Neural progenitor cell (in vitro differentiated cells): ENCODE measurements around the gene PRSS21. TPM values are rescaled to one million over a fixed set of nuclear protein-coding genes. Genes with fewer than 3 reads are reported as not detected.

Source experiments
- DNase-seq: peaks from one replicate; pipeline ENCODE4 v3.0.0-alpha.2; 2016; ENCODE audit warnings: low spot score
- H2AFZ ChIP-seq: fragments of 200-600 bp; sonication (generic); replicated peaks from 2 replicates; pipeline ENCODE4 v1.6.1; 2016; ENCODE audit warnings: antibody characterized with exemption
- H3F3A ChIP-seq: fragments of 200-600 bp; sonication (generic); 2 replicates; pipeline ENCODE4 v1.6.1; 2016; ENCODE audit warnings: antibody characterized with exemption, low read depth
- H3K27ac ChIP-seq: fragments of 200-600 bp; sonication (generic); 2 replicates; pipeline ENCODE4 v1.5.1; 2016; ENCODE audit warnings: mild to moderate bottlenecking
- H3K27me3 ChIP-seq: fragments of 200-600 bp; sonication (generic); 2 replicates; pipeline ENCODE4 v1.6.1; 2016; ENCODE audit warnings: mild to moderate bottlenecking, moderate library complexity
- H3K36me3 ChIP-seq: fragments of 200-600 bp; sonication (generic); 2 replicates; pipeline ENCODE4 v1.5.1; 2016
- H3K4me1 ChIP-seq: fragments of 200-600 bp; sonication (generic); 2 replicates; pipeline ENCODE4 v1.6.1; 2016; ENCODE audit warnings: mixed run types
- H3K4me2 ChIP-seq: fragments of 200-600 bp; sonication (generic); 2 replicates; pipeline ENCODE4 v1.6.1; 2016
- H3K4me3 ChIP-seq: fragments of 200-600 bp; sonication (generic); 2 replicates; pipeline ENCODE4 v1.5.1; 2016
- H3K79me2 ChIP-seq: fragments of 200-600 bp; sonication (generic); 2 replicates; pipeline ENCODE4 v1.6.1; 2016; ENCODE audit warnings: low read depth
- H3K9ac ChIP-seq: fragments of 200-600 bp; sonication (generic); 2 replicates; pipeline ENCODE4 v1.6.1; 2016
- H3K9me3 ChIP-seq: fragments of 200-600 bp; sonication (generic); 2 replicates; pipeline ENCODE4 v1.5.1; 2016; ENCODE audit warnings: low read depth
- H4K20me1 ChIP-seq: fragments of 200-600 bp; sonication (generic); 2 replicates; pipeline ENCODE4 v1.6.1; 2016; ENCODE audit warnings: low read depth
- H3K27ac Mint-ChIP-seq: 3 replicates; pipeline ENCODE4 v1.8.0; 2021; ENCODE audit warnings: mixed read lengths
- H3K27me3 Mint-ChIP-seq: 2 replicates; pipeline ENCODE4 v1.8.0; 2022; ENCODE audit warnings: low read depth, mild to moderate bottlenecking, inconsistent platforms, moderate library complexity, mixed read lengths; ENCODE audit not compliant: insufficient read depth
- H3K36me3 Mint-ChIP-seq: 3 replicates; pipeline ENCODE4 v1.8.0; 2021; ENCODE audit warnings: mixed read lengths
- H3K4me1 Mint-ChIP-seq: 3 replicates; pipeline ENCODE4 v1.8.0; 2021; ENCODE audit warnings: mixed read lengths
- H3K4me3 Mint-ChIP-seq: 3 replicates; pipeline ENCODE4 v1.8.0; 2021; ENCODE audit warnings: mild to moderate bottlenecking, moderate library complexity, mixed read lengths
- H3K9me3 Mint-ChIP-seq: 3 replicates; pipeline ENCODE4 v1.8.0; 2020; ENCODE audit warnings: mixed read lengths
- CTCF ChIP-seq: fragments of 200-600 bp; sonication (generic); IDR thresholded peaks from 2 replicates; pipeline ENCODE4 v1.5.1; 2017; ENCODE audit warnings: antibody characterized with exemption, mild to moderate bottlenecking
- EZH2 ChIP-seq: fragments of 200-600 bp; sonication (generic); IDR thresholded peaks from 2 replicates; pipeline ENCODE4 v1.6.1; 2017; ENCODE audit warnings: antibody characterized with exemption, mild to moderate bottlenecking, moderate library complexity
- EZH2phosphoT487 ChIP-seq: fragments of 200-600 bp; sonication (generic); IDR thresholded peaks from 2 replicates; pipeline ENCODE4 v1.6.1; 2017; ENCODE audit warnings: antibody characterized with exemption
- total RNA-seq: library from RNA; depleted of rRNA; stranded (reverse); fragments of >200 nt; gene quantifications from 2 replicates; pipeline ENCODE4 v1.2.3, GENCODE V29; 2015; ENCODE audit warnings: low replicate concordance

PRSS21 gene
- total RNA-seq, 1 donor from 2014 or later: not detected

- Mint-ChIP-seq H3K27me3 (peaks cover 34% of the 10 kb centered on the region), H3K4me3 (no peak overlapping the region), H3K36me3 (peaks cover 3% of the 10 kb centered on the region), H3K4me1 (peaks cover 2% of the 10 kb centered on the region), H3K27ac (no peak overlapping the region), H3K9me3 (peaks cover 12% of the 10 kb centered on the region)
- Histone ChIP-seq H3K4me1 (no peaks in the 10 kb centered on the region), H3K4me3 (peak overlapping the region; percentile 18), H3K9me3 (peaks cover 4% of the 10 kb centered on the region), H3K4me2 (peak overlapping the region; percentile 53), H3K9ac (no peak overlapping the region), H3K27ac (no peak overlapping the region), H3K79me2 (no peaks in the 10 kb centered on the region), H3K36me3 (no peaks in the 10 kb centered on the region), H3F3A (no peaks in the 10 kb centered on the region), H2AFZ (no peak overlapping the region), H3K27me3 (peaks cover 57% of the 10 kb centered on the region), H4K20me1 (no peaks in the 10 kb centered on the region)
- DNase-seq: no peak
- peak; percentile 1 for TF ChIP-seq EZH2phosphoT487
- TF ChIP-seq CTCF: no peak
- TF ChIP-seq EZH2: peak; percentile 28
Observed at GRCh38 chr16:2858245-2859025, 41.4 kb downstream of the PRSS21 start.

GRCh38 chr16:2859686-2860265 lies 42.7 kb downstream of the PRSS21 start:
- no peak overlapping the region for H2AFZ ChIP-seq
- no peaks in the 10 kb centered on the region for H3F3A ChIP-seq
- no peak overlapping the region for H3K27ac ChIP-seq
- no peaks in the 10 kb centered on the region for H4K20me1 ChIP-seq
- H3K9me3 ChIP-seq: no peaks in the 10 kb centered on the region
- no peak for TF ChIP-seq EZH2
- no peak for TF ChIP-seq CTCF
- no peak for TF ChIP-seq EZH2phosphoT487
- H3K79me2 ChIP-seq: no peaks in the 10 kb centered on the region
- no peak overlapping the region for H3K9ac ChIP-seq
- DNase-seq: no peak
- H3K4me3 ChIP-seq: no peak overlapping the region
- H3K9me3 Mint-ChIP-seq: peaks cover 3% of the 10 kb centered on the region
- no peak overlapping the region for H3K4me3 Mint-ChIP-seq
- no peak overlapping the region for H3K4me2 ChIP-seq
- no peaks in the 10 kb centered on the region for H3K4me1 ChIP-seq
- H3K27me3 Mint-ChIP-seq: peaks cover 34% of the 10 kb centered on the region
- no peaks in the 10 kb centered on the region for H3K36me3 ChIP-seq
- peaks cover 70% of the 10 kb centered on the region for H3K27me3 ChIP-seq
- no peak overlapping the region for H3K27ac Mint-ChIP-seq
- no peaks in the 10 kb centered on the region for H3K36me3 Mint-ChIP-seq
- peaks cover 2% of the 10 kb centered on the region for H3K4me1 Mint-ChIP-seq

- no peak overlapping the region for H2AFZ ChIP-seq
- no peak overlapping the region for H3K27ac ChIP-seq
- no peak overlapping the region for H3K9ac ChIP-seq
- H3K9me3 ChIP-seq: no peaks in the 10 kb centered on the region
- H3K4me3 ChIP-seq: no peak overlapping the region
- no peak overlapping the region for H3K4me2 ChIP-seq
- Mint-ChIP-seq H3K9me3 (no peaks in the 10 kb centered on the region), H3K27me3 (peaks cover 31% of the 10 kb centered on the region), H3K27ac (no peak overlapping the region), H3K4me1 (peaks cover 2% of the 10 kb centered on the region), H3K36me3 (no peaks in the 10 kb centered on the region), H3K4me3 (no peak overlapping the region)
- H3K4me1 ChIP-seq: no peaks in the 10 kb centered on the region
- TF ChIP-seq EZH2 (no peak), CTCF (no peak), EZH2phosphoT487 (no peak)
- H3K27me3 ChIP-seq: peaks cover 78% of the 10 kb centered on the region
- peak; percentile 54 for DNase-seq
- no peaks in the 10 kb centered on the region for H3K79me2 ChIP-seq
- no peaks in the 10 kb centered on the region for H3F3A ChIP-seq
- H3K36me3 ChIP-seq: no peaks in the 10 kb centered on the region
- no peaks in the 10 kb centered on the region for H4K20me1 ChIP-seq
Observed at GRCh38 chr16:2860826-2861567, 44.0 kb downstream of the PRSS21 start.
